SK-N-MC (cell line): ENCODE measurements around the gene CFAP65.
A peak's percentile ranks its signal among the peaks of the same experiment; 100 is the strongest.

ENCODE experiments used
- DNase-seq: peaks from one replicate; pipeline ENCODE4 v3.0.0-alpha.2; 2011; ENCODE audit warnings: low read depth, low spot score
- H3K27ac ChIP-seq: fragments of 200-600 bp; sonication (generic); 2 replicates; pipeline ENCODE4 v1.5.1; 2016; ENCODE audit warnings: mixed run types
- H3K36me3 ChIP-seq: fragments of 200-600 bp; sonication (generic); 2 replicates; pipeline ENCODE4 v1.6.1; 2017; ENCODE audit warnings: antibody characterized with exemption, low read length, mixed read lengths; ENCODE audit not compliant: insufficient read depth
- H3K4me3 ChIP-seq: fragments of 200-600 bp; sonication (generic); 2 replicates; pipeline ENCODE4 v1.5.1; 2016
- H3K9ac ChIP-seq: fragments of 200-600 bp; sonication (generic); 2 replicates; pipeline ENCODE4 v1.8.0; 2017; ENCODE audit warnings: mixed run types, mixed read lengths; ENCODE audit not compliant: insufficient read length
- H3K9me3 ChIP-seq: fragments of 200-600 bp; sonication (generic); 2 replicates; pipeline ENCODE4 v1.6.1; 2017; ENCODE audit warnings: low read depth, mild to moderate bottlenecking, antibody characterized with exemption, low read length, moderate library complexity, mixed read lengths
- EZH2 ChIP-seq: fragments of 200-600 bp; sonication (generic); IDR thresholded peaks from one replicate; pipeline ENCODE4 v1.6.1; 2017; ENCODE audit warnings: antibody characterized with exemption
- FOXP2 ChIP-seq: optimal IDR thresholded peaks from 2 replicates; pipeline ENCODE3; 2011; ENCODE audit warnings: mild to moderate bottlenecking, moderate library complexity; ENCODE audit not compliant: insufficient read depth; ENCODE audit errors: extremely low read length, control extremely low read depth
- POLR2AphosphoS5 ChIP-seq: IDR thresholded peaks from 2 replicates; pipeline ENCODE4 v1.6.1; 2012; ENCODE audit warnings: mild to moderate bottlenecking, low read depth, low read length, borderline replicate concordance

The CFAP65 gene

GRCh38 chr2:219058541-219059374, 17.4 kb upstream of the CFAP65 start:
- Histone ChIP-seq H3K36me3 (no peaks in the 10 kb centered on the region), H3K27ac (no peak overlapping the region), H3K9me3 (no peaks in the 10 kb centered on the region), H3K9ac (no peak overlapping the region), H3K4me3 (no peak overlapping the region)
- no peak for DNase-seq
- no peak for TF ChIP-seq FOXP2
- TF ChIP-seq POLR2AphosphoS5 = no peak
- TF ChIP-seq EZH2 = no peak

GRCh38 chr2:219057709-219058540, 16.6 kb upstream of the CFAP65 start:
- no peak overlapping the region for H3K9ac ChIP-seq
- no peaks in the 10 kb centered on the region for H3K36me3 ChIP-seq
- H3K27ac ChIP-seq = no peak overlapping the region
- no peaks in the 10 kb centered on the region for H3K9me3 ChIP-seq
- no peak overlapping the region for H3K4me3 ChIP-seq
- TF ChIP-seq POLR2AphosphoS5 = no peak
- TF ChIP-seq EZH2 = peak; percentile 93
- no peak for DNase-seq

- no peak for DNase-seq
- Histone ChIP-seq H3K9me3 (no peaks in the 10 kb centered on the region), H3K9ac (no peak overlapping the region), H3K4me3 (no peak overlapping the region), H3K27ac (no peak overlapping the region), H3K36me3 (no peaks in the 10 kb centered on the region)
- no peak for TF ChIP-seq POLR2AphosphoS5
- no peak for TF ChIP-seq EZH2
- no peak for TF ChIP-seq FOXP2
These were observed 15.8 kb upstream of the CFAP65 start for GRCh38 chr2:219056896-219057708.

- no peak for TF ChIP-seq FOXP2
- DNase-seq = no peak
These were observed 15.0 kb upstream of the CFAP65 start for GRCh38 chr2:219056176-219056895.

GRCh38 chr2:219054956-219055903, 13.9 kb upstream of the CFAP65 start:
- H3K9me3 ChIP-seq = no peaks in the 10 kb centered on the region
- H3K27ac ChIP-seq = no peak overlapping the region
- H3K36me3 ChIP-seq = no peaks in the 10 kb centered on the region
- no peak overlapping the region for H3K4me3 ChIP-seq
- no peak for DNase-seq
- TF ChIP-seq FOXP2 = no peak
- TF ChIP-seq EZH2 = no peak
- TF ChIP-seq POLR2AphosphoS5 = no peak
- no peak overlapping the region for H3K9ac ChIP-seq

More at GRCh38 chr2:219056176-219056895, 15.0 kb upstream of the CFAP65 start:
- H3K9me3 ChIP-seq = no peaks in the 10 kb centered on the region
- no peak overlapping the region for H3K27ac ChIP-seq
- H3K36me3 ChIP-seq = no peaks in the 10 kb centered on the region
- no peak overlapping the region for H3K9ac ChIP-seq
- H3K4me3 ChIP-seq = no peak overlapping the region

GRCh38 chr2:219049282-219049681, 8.0 kb upstream of the CFAP65 start:
- no peak for DNase-seq
- TF ChIP-seq FOXP2 (no peak), EZH2 (no peak), POLR2AphosphoS5 (no peak)
- H3K27ac ChIP-seq = no peak overlapping the region
- no peaks in the 10 kb centered on the region for H3K36me3 ChIP-seq
- H3K9ac ChIP-seq = no peak overlapping the region
- H3K9me3 ChIP-seq = no peaks in the 10 kb centered on the region
- no peak overlapping the region for H3K4me3 ChIP-seq

GRCh38 chr2:219045937-219046550, 4.7 kb upstream of the CFAP65 start:
- Histone ChIP-seq H3K9me3 (no peaks in the 10 kb centered on the region), H3K27ac (no peak overlapping the region), H3K4me3 (no peak overlapping the region), H3K9ac (no peak overlapping the region), H3K36me3 (no peaks in the 10 kb centered on the region)
- DNase-seq = no peak
- TF ChIP-seq EZH2 (no peak), POLR2AphosphoS5 (no peak), FOXP2 (no peak)
